ENCODE results near the gene CTBP1. TPM values are rescaled to one million over a fixed set of nuclear protein-coding genes. Genes with fewer than 3 reads are reported as not detected.

CTBP1 gene
- total and polyA plus RNA-seq, 2 of the 8 experiments (the other 6 are each of a cell fraction or from before 2014, with no cell fraction given), result 128 to 185 TPM

DNA sequence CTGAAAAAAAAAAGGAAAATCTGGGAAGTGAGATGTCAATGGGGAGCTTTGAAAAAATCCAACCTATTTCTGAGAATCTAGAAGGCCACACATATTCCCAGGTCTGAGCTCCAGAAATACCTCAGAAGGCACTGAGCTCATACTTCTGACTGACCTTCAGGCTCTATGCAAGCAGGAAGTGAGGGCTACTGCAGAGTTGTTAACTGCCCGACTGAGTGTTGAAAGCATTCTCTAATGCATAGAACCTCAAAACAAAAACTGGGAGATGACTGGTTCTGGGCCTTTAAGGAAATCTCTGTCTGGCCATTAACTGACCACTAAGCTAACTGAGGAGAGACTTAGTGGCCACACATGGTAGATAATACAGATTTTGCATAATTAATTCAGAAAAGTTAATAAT lies 69.0 kb downstream of the CTBP1 start (continued):
- TF ChIP-seq PHF8 (conservative IDR thresholded peaks at IDR 0.05; ENCODE audit: low read depth, low read length), result no peak
- TF ChIP-seq, protein P1, sequence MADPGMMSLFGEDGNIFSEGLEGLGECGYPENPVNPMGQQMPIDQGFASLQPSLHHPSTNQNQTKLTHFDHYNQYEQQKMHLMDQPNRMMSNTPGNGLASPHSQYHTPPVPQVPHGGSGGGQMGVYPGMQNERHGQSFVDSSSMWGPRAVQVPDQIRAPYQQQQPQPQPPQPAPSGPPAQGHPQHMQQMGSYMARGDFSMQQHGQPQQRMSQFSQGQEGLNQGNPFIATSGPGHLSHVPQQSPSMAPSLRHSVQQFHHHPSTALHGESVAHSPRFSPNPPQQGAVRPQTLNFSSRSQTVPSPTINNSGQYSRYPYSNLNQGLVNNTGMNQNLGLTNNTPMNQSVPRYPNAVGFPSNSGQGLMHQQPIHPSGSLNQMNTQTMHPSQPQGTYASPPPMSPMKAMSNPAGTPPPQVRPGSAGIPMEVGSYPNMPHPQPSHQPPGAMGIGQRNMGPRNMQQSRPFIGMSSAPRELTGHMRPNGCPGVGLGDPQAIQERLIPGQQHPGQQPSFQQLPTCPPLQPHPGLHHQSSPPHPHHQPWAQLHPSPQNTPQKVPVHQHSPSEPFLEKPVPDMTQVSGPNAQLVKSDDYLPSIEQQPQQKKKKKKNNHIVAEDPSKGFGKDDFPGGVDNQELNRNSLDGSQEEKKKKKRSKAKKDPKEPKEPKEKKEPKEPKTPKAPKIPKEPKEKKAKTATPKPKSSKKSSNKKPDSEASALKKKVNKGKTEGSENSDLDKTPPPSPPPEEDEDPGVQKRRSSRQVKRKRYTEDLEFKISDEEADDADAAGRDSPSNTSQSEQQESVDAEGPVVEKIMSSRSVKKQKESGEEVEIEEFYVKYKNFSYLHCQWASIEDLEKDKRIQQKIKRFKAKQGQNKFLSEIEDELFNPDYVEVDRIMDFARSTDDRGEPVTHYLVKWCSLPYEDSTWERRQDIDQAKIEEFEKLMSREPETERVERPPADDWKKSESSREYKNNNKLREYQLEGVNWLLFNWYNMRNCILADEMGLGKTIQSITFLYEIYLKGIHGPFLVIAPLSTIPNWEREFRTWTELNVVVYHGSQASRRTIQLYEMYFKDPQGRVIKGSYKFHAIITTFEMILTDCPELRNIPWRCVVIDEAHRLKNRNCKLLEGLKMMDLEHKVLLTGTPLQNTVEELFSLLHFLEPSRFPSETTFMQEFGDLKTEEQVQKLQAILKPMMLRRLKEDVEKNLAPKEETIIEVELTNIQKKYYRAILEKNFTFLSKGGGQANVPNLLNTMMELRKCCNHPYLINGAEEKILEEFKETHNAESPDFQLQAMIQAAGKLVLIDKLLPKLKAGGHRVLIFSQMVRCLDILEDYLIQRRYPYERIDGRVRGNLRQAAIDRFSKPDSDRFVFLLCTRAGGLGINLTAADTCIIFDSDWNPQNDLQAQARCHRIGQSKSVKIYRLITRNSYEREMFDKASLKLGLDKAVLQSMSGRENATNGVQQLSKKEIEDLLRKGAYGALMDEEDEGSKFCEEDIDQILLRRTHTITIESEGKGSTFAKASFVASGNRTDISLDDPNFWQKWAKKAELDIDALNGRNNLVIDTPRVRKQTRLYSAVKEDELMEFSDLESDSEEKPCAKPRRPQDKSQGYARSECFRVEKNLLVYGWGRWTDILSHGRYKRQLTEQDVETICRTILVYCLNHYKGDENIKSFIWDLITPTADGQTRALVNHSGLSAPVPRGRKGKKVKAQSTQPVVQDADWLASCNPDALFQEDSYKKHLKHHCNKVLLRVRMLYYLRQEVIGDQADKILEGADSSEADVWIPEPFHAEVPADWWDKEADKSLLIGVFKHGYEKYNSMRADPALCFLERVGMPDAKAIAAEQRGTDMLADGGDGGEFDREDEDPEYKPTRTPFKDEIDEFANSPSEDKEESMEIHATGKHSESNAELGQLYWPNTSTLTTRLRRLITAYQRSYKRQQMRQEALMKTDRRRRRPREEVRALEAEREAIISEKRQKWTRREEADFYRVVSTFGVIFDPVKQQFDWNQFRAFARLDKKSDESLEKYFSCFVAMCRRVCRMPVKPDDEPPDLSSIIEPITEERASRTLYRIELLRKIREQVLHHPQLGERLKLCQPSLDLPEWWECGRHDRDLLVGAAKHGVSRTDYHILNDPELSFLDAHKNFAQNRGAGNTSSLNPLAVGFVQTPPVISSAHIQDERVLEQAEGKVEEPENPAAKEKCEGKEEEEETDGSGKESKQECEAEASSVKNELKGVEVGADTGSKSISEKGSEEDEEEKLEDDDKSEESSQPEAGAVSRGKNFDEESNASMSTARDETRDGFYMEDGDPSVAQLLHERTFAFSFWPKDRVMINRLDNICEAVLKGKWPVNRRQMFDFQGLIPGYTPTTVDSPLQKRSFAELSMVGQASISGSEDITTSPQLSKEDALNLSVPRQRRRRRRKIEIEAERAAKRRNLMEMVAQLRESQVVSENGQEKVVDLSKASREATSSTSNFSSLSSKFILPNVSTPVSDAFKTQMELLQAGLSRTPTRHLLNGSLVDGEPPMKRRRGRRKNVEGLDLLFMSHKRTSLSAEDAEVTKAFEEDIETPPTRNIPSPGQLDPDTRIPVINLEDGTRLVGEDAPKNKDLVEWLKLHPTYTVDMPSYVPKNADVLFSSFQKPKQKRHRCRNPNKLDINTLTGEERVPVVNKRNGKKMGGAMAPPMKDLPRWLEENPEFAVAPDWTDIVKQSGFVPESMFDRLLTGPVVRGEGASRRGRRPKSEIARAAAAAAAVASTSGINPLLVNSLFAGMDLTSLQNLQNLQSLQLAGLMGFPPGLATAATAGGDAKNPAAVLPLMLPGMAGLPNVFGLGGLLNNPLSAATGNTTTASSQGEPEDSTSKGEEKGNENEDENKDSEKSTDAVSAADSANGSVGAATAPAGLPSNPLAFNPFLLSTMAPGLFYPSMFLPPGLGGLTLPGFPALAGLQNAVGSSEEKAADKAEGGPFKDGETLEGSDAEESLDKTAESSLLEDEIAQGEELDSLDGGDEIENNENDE (IDR thresholded peaks at IDR 0.05; ENCODE audit: insufficient replicate concordance, low read length), result no peak
- TF ChIP-seq POLR2A (IDR thresholded peaks at IDR 0.05; ENCODE audit: control extremely low read depth in 1 of 2, low read depth in 2 of 2, low read length in 2 of 2), result no peak
- TF ChIP-seq SIX5 (IDR thresholded peaks at IDR 0.05; ENCODE audit: low read depth, low read length), result no peak
- TF ChIP-seq TAF1 (IDR thresholded peaks at IDR 0.05; ENCODE audit: low read depth, low read length), result no peak
